HG03439 (cell line): ENCODE measurements around the gene SEMA7A.

Experiments
- ATAC-seq: cut with Tn5 transposase; IDR thresholded peaks from one replicate; pipeline ENCODE4 v1.9.1; 2021; ENCODE audit warnings: mild to moderate bottlenecking, moderate library complexity; ENCODE audit not compliant: unreplicated experiment

SEMA7A gene

DNA sequence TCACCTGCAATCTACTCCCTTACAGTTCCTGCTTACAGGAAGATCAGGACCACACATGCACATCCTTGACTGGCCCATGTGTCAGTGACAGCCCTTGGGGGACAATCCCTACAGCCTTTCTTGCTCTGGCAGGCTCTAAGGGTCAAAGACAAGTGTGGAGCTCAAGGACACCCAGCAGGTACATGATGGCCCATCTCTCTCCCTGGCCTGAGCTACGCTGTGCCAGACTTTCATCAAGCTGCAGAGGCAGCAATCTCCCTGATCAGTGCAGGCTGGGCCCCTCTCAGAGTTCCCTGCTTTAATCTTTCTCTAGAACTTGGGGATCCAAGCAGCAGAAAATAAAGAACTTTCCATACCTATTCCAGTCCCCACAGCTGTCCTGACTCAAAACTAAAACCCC lies 2.6 kb downstream of the SEMA7A start:
- ATAC-seq = no peak

DNA sequence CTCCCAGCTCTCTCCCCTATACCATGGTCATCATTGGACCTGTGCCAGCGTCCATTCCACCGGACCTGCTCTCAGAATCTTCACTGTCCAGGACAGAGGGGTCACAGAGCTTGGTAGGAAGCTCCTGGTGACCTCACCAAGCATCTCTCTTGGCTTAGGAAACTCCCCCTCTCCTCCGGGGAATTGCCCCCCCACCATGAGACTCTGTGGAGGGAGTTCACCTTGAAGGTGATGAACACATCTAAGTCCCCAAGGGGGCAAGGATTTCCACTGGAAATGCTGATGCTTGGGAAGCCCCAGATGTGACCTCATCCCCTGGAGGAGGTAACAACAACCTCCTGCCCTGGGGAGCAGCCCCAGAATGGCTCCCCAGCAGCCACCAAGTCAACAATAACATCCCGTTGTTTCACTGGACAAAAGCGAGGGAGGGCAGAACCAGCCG lies 3.2 kb downstream of the SEMA7A start:
- no peak for ATAC-seq

DNA sequence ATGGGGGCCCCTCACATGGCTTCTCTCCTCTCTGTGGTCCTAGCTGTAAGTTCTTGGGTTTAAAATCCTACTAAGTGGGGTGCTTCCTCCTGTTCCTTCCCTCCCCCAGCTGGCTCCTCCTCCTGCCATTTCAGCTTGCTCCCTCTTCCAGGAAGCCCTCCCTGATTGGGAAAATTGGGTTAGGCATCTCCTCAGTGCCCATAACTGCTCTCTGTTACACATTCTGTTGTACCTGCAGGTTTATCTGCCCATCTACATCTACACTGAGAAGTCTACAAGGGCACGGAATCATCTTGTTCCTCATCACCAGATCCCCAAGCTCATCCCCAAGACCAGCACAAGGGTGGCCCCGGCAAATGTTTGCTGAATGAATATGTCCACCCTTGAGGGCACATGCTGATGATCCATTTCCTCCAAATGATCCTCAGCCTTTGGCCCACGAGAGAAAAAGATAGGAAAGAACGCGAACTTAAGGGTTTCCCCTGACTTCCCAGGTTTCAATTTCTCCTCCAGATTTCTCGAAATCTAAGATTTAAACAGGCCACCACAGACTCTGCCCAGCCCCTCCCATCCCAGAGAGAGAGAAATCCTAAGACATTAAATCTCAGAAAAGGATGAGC lies 3.9 kb downstream of the SEMA7A start:
- ATAC-seq = no peak

DNA sequence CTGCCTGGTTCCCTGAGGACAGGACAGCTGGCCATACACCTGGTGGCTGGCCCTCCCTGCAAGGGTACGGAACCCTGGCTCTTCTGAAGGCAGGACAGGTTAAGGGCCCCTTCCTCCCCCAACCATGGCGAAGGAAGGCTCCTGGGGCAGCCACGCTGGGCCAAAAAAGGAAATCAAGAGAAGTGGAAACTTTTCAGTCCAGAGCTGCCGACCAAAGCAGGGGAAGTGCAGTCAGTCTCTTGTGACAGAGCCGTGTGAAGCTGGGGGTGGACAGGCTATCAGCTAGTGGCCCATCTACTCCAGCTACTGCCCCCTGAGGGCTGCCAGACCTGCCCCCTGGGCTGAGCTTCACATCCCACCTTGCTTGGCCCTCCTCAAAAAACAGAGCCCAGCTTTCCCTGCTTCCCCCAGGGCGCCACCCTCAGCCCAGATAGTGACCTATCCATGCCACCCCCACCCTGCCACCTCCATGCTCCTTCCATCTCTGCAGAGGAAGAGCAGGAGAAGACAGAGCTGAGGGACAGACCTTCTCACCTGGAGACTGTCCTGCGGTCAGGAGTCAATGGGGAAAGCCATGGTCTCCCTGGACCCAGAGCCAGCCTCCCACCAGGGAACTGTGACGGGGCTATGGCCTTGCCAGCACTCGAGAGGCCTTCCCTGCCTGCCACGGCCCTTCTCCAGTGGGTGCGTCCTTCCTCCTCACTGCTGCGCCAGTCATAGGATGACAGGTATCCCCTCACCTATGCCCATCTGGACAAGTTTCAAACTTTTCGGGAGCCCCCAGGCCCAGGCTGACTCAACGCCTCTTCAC lies 4.6 kb downstream of the SEMA7A start:
- no peak for ATAC-seq

DNA sequence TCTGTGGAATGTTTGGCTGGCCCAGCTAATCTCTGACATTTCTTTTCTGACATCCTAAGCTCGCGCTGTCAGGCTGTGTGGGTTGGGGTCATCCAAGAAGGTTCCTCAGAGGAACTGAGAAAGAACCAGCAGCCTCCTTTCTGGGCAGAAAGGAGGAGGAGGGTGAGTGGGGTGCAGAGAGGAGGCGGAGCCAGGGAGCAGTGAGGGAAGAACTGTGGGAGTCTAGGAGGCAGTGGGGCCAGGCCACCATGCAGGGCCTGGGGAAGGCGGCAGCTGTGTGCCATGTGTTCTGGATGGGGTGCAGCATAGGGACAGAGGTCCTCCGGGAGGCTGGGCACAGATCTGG lies 5.3 kb downstream of the SEMA7A start:
- no peak for ATAC-seq

DNA sequence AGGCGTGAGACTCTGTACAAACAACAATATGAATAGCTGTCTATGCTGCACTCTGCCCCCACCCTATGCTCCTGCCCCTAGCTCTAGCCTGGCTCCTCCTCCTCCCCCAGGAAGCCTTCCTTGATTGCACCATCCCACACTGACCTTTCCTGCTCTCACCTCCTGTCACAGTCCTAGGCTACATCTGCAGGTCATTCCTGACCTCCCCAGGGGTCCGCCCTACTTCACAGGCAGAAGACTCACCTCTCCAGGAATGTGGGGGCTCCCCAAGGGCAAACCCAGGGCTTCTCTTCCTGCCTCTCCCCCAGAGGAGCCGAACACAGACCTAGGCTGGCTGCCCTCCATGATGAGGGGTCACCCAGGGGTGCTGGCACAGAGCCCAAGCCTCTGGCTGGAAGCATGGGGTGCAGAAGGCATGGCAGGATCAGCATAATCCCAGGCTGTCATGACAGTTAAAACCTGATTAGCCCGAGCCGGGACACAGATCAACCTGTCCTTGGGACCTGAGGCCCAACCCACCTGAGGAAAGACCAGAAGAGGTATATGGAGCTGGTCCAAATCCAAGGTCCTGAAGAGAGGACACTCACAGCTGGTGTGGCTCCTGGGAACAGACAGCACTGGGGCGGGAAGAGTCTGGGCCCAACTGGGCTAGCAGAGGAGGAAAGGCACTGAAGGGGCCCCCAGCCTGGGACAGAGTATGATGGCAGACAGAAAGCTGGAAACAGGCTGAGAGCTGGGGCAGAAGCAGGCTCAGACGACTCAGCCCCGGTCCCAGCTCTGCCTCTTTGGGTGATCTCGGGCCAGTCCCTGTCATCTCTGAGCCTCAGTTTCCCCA lies 5.9 kb downstream of the SEMA7A start:
- ATAC-seq = no peak

DNA sequence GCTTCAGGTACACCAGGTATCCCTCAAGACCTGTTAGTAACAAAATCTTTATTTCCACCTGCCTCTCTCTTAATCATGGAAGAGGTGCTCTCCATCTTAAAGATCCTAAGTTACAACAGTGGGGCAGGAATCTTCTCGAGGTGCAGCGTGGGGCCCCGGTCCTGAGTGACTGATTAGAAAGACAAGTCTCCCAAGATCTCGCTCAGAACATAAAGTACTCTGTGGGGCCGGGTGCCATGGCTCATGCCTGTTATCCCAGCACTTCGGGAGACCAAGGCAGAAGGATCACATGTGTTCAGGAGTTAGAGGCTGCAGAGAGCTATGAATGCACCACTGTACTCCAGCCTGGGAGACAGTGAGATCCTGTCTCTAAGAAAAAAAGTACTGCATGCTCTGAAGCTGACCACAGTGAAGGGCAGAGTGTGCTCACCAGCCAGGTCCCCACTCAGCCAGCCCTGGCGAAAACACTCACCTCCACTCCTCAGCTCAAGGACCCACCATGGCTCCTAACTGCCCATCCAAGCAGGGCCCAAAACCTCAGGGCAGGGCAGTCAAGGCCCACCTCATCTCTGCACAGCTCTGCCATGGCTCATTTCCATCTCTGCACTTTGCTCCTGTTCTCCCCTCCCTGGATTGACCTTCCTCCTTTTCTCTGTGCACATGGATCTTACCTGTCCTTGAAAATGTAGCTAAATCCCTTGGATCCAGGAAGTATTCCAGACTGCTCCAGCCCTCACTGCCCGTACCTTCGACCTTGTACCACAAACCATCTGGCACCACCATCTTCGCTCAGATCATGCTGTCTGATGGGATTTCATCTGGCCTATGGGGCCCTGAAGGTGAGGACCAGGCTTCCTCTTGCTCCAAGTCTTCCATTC lies 7.1 kb downstream of the SEMA7A start:
- ATAC-seq = no peak

DNA sequence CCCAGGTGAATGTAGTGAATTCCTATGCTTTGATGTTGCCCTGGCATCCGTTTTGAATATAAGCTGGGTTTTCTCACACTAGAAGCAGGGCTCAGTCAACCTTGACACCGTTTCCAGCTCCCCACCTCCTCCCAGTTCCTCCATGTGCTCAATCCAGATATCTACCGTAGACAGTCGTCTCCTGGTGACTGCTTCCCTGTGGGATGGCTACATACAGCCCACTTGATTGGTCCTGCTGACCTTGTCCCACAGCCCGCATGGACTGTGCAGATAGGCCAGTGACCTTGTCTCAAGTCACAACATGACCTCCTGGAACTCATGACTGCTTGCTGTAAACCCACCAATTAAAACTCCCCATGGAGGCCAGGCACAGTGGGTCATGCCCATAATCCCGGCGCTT lies 8.1 kb downstream of the SEMA7A start:
- no peak for ATAC-seq

DNA sequence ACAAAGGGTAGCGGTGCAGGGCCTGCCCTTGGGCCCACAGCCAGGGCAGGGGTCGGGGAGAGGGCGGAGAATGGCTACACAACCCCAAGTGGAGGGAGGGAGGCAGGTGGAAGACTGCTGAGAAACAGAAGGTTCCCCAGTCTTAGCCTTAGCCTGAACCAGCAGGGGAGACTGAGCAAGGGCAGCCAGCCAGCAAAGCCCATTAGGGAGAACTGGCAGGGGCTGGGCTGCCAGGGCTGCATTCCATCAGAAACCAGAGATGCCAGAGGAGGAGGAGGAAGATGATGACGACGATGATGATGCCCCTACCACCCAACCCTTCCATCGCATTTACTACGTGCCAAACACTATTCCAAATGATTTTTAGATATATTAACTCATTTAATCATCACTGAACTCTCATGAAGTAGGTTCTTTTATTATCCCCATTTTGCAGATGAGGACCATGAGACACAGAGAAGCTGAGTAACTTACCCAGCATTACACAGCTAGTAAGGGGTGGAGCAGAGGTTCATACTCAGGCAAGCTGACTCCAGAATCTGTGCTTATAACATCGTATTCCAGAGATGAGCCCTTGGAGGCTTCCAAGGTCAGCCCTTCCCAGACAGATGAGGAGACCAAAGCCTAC lies 8.7 kb downstream of the SEMA7A start:
- no peak for ATAC-seq

DNA sequence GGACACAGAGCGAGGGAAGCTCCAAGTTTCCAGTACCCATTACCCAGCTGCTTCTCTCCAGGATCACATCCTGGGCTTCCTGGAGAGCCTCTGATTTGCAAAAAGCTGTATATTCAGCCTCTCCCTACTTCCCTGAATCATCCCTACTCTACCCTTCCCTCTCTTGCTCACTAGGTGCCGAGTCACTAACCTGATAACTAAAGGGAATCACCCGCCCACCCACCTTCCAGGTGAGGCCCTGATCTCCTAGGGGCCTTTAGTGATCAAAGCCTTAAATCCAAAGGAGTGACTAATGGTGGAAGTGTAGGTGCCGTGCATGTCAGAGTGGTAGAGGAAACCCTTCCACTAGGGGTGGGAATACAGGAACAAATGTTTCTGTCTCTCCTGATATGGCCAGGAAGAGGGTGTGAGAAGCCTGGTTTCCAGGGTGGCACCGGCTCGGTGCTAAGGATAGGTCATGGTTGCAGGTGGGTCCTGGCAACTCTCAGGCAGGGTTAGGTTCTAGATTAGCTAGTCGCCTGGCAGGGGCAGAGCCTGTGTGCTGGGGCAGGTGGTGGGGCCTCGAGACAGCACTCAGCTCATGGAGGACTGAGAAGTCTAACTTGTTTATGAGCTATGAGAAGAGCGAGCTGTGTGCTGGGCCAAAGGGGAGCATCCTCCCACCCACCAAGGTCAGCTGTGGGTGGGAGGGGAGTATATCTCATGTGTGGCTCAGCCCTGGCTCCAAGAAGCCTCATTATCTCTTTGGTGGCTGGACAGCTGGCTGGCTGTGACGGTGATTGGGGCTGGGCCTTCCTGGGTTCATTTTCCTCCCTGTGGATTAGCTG lies 10.1 kb downstream of the SEMA7A start:
- ATAC-seq = no peak

DNA sequence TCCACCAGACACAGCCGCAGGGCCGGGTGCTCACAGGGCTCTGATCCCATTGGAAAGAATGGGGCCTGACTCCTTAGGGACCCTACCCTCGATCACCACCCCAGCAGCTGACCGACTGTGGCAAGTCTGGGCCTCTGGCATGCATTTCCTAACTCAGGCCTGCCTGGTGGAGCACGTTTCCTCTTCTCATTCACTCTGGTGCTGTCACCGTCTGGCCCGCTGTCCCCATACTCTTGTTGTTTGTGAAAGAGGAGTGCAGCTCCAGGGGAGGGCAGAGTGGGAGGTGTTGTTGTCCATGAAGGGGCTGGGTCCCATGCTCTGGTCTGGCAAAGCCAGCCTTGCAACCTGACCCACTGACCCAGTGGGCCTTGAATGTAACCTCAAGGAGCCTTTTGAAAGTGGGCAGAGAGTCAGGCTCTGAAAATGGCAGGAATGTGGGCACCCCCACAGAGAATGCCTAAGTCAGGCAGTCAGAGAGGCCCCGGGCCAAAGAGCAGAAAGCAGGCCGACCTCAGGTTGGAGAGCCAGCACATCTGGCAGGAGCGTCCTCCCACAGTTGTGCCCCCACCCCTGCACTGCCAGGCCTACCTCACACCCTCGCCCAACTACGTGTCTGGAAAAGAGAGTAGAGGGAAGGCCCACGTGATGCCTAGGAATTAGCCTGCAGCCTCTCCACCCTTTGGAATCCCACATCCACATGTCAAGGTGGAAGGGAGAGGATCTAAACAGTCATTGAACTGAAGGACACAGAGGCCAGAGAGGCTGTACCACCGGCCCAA lies 10.9 kb downstream of the SEMA7A start:
- no peak for ATAC-seq

DNA sequence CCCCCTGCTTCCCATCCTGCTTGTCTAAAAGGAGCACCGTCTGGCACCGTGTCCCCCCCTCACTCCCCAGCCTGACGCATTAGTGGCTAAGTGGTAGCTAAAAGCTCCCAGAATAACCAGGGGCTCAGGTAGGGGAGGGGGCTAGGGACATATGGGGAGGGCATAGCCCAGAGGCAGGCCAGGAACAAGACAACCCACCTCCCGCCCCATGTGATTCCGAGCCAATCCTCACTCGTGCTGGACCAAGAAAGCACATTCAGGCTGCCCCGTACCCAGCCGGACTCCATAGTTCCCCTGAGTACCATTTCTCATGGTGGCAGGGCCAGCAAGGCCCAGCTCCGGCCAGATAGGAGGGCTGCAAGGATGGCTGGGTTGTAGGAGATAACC lies 11.5 kb downstream of the SEMA7A start:
- no peak for ATAC-seq

DNA sequence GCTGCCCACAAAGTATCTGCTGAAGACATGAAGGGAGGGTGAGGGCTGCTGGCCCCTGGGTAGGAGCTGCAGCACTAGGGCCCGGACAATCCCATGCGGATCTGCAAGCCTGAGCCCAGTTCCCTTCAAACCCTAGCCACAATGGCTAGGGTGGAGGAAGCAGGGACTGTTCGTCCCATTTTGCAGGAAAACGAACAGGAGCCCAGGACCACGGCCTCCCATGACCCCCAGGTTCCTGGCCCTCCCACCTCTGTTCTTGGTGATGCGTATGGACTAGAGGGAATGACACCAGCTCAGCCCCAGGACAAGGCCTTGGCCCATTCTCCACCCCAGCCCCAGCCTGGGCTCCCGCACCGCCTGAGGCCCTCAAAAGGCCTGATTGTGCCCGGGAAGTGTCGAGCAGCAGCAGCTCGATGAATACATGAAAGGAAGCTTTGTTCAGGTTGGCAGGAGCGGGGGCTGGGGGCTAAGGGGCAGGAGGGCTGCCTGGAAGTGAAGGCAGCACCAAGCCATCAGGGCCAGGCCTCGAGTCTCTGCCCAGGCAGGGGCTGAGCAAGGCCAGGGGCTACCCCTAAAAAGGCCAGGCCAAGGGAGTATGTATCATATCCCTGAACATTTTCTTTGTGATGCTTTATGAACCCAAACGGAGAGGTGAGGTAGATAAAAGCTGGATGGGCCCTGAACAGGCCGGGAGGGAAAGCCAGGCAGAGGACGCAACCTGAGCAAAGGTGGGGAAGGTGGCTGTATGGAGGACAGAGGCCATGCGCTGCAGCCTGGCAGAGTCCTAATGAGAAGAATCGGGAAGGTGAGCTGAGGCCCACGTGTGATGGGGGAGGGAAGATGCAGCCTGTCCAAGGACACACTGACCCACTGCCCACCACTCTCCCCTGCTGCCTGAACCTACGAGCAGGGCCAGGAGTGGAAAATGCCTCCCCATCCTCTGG lies 12.2 kb downstream of the SEMA7A start:
- ATAC-seq = no peak

DNA sequence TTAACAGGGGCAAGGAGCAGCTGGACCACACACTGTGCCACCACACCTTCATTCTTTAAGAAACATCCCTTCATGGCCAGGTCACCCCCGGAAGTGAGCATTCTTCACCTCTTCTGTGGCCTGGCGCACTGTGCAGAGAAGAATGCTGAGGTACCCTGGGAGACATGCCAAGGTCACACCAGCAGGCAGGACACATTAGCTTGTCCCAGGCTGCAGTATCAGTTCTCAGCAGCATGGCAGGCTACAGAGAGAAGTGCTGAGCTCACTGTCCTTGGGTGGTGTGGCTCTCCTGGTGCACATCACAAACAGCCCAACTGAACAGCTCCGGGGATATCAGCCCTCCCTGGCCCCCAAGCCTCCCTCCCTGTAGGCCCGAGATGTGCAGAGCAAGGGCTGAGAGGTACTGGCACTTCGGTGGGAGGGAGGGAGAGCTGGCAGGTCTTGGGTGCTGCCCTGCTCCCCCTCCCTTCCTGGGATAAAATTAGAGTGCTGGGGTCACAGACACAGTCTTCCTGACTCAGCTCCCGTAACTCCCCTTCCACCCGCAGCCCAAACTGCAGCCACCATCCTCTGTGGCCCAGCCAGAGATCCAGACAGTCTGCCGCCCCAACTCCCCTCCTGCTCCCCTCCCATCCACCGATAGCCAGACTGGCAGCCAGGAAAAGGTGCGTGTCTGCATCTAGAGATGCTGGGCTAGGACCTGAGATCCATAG lies 13.4 kb downstream of the SEMA7A start:
- ATAC-seq = no peak

DNA sequence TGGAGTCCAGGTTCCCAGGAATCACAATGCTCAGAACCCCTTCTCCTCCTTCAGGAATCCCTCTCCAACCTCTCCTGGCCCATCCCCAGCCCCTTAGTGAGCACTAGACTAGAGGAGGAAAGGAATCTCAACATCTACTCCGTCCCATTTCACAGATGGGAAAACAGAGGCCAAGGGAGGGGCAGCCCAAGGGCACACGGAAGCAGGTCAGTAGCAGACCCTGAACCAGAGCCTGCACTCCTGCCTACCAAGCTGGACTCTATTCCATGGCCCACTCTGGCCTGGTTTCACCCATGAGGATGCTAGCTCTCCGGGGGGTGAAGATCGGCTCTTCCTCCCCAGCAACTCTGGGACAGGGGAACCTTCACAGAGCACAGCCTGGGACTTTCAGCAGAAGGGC lies 14.3 kb downstream of the SEMA7A start:
- no peak for ATAC-seq

DNA sequence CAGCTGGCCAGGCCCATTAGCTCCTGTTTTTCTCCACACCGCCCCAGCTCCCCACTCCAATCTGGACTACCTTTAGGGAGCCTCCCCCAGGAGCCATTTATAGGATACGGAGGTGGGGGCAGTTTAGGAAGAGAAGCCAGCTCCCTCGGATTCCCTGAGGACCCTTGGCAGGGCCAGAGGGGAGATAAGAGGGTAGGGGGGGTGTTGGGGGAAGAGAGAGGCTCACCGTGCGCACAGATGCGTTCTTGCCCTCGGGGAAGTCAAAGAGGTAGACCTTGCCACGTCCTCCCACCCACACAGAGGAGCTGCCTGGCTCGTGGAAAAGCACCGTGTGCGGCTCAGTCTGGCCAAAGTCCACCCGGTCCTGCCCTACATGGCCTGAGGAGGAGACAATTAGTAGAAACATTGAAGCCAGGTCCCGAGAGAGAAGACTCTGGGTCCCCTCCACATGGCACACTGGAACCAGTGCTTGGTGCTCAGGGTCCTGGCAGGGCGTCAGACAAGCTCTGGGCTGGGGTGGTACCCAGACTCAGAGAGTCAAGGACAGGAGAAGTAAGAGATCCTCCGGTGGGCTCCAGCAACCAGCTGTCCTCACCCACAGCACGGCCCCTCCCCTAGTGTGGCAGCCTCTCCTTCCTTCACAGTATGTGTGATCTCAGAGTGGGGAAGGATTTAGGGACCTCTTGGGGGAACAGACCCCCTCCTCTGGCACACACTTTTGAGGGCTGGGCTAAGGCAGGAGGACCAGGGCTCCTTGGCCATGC lies 15.0 kb downstream of the SEMA7A start:
- ATAC-seq = no peak
